Neural crest cell (in vitro differentiated cells): ENCODE measurements around the gene BABAM2. TPM values are rescaled to one million over a fixed set of nuclear protein-coding genes. Genes with fewer than 3 reads are reported as not detected.
A peak's percentile ranks its signal among the peaks of the same experiment; 100 is the strongest.

Experiments
- DNase-seq: peaks from one replicate; pipeline ENCODE4 v3.0.0; 2021; ENCODE audit warnings: low read depth, mixed read lengths, low spot score
- H3K27ac Mint-ChIP-seq: one replicate; pipeline ENCODE4 v1.8.0; 2021; ENCODE audit warnings: mild to moderate bottlenecking, mixed read lengths; ENCODE audit not compliant: unreplicated experiment
- H3K27me3 Mint-ChIP-seq: 2 replicates; pipeline ENCODE4 v1.8.0; 2021; ENCODE audit warnings: low read depth, mild to moderate bottlenecking, mixed read lengths
- H3K36me3 Mint-ChIP-seq: 2 replicates; pipeline ENCODE4 v1.8.0; 2021; ENCODE audit warnings: low read depth, mild to moderate bottlenecking, mixed read lengths
- H3K4me1 Mint-ChIP-seq: 2 replicates; pipeline ENCODE4 v1.8.0; 2021; ENCODE audit warnings: mixed read lengths
- H3K4me3 Mint-ChIP-seq: one replicate; pipeline ENCODE4 v1.8.0; 2021; ENCODE audit warnings: mild to moderate bottlenecking, mixed read lengths
- H3K9me3 Mint-ChIP-seq: 2 replicates; pipeline ENCODE4 v1.8.0; 2021; ENCODE audit warnings: mixed read lengths
- CTCF ChIP-seq: fragments of 200-600 bp; sonication (generic); conservative IDR thresholded peaks from 2 replicates; pipeline ENCODE4 v1.5.0; 2021; ENCODE audit warnings: antibody characterized with exemption, mild to moderate bottlenecking
- total RNA-seq: library from RNA; stranded (reverse); gene quantifications from 2 replicates; pipeline ENCODE4 v1.2.1, GENCODE V29; 2021

The BABAM2 gene
- total RNA-seq, 1 donor from 2014 or later, result 28.6 TPM

- no peaks in the 10 kb centered on the region for H3K27me3 Mint-ChIP-seq
- H3K4me1 Mint-ChIP-seq, result peaks cover 31% of the 10 kb centered on the region
- no peak overlapping the region for H3K4me3 Mint-ChIP-seq
- H3K36me3 Mint-ChIP-seq, result no peaks in the 10 kb centered on the region
- no peak overlapping the region for H3K27ac Mint-ChIP-seq
- no peaks in the 10 kb centered on the region for H3K9me3 Mint-ChIP-seq
- no peak for TF ChIP-seq CTCF
- no peak for DNase-seq
These were observed 450.8 kb downstream of the BABAM2 start for GRCh38 chr2:28341208-28341891.

GRCh38 chr2:28342081-28342967, 451.8 kb downstream of the BABAM2 start:
- Mint-ChIP-seq H3K4me3 (no peak overlapping the region), H3K27me3 (no peaks in the 10 kb centered on the region), H3K27ac (peak overlapping the region; percentile 31), H3K4me1 (peaks cover 31% of the 10 kb centered on the region), H3K36me3 (no peaks in the 10 kb centered on the region), H3K9me3 (no peaks in the 10 kb centered on the region)
- no peak for DNase-seq
- no peak for TF ChIP-seq CTCF

GRCh38 chr2:28343184-28343942, 452.8 kb downstream of the BABAM2 start:
- DNase-seq, result no peak
- TF ChIP-seq CTCF, result no peak
- no peaks in the 10 kb centered on the region for H3K9me3 Mint-ChIP-seq
- H3K4me1 Mint-ChIP-seq, result peaks cover 26% of the 10 kb centered on the region
- no peaks in the 10 kb centered on the region for H3K36me3 Mint-ChIP-seq
- H3K27me3 Mint-ChIP-seq, result no peaks in the 10 kb centered on the region
- H3K4me3 Mint-ChIP-seq, result no peak overlapping the region
- H3K27ac Mint-ChIP-seq, result no peak overlapping the region

- TF ChIP-seq CTCF, result no peak
- H3K4me3 Mint-ChIP-seq, result no peak overlapping the region
- no peaks in the 10 kb centered on the region for H3K27me3 Mint-ChIP-seq
- no peak for DNase-seq
- H3K36me3 Mint-ChIP-seq, result no peaks in the 10 kb centered on the region
- H3K9me3 Mint-ChIP-seq, result no peaks in the 10 kb centered on the region
- peaks cover 18% of the 10 kb centered on the region for H3K4me1 Mint-ChIP-seq
- no peak overlapping the region for H3K27ac Mint-ChIP-seq
These were observed 453.6 kb downstream of the BABAM2 start for GRCh38 chr2:28343971-28344715.
